Astrocyte (in vitro differentiated cells and primary cell): ENCODE data around the gene FAM228A. TPM values are rescaled to one million over a fixed set of nuclear protein-coding genes. Genes with fewer than 3 reads are reported as not detected.

Experiments
- DNase-seq: peaks from one replicate; pipeline ENCODE4 v3.0.0-alpha.2; 2010; ENCODE audit warnings: low read depth
- FAIRE-seq: peaks from 2 replicates; lab custom pipeline; 2011; peaks lifted over from hg19 to GRCh38; lab: Jason Lieb, UNC
- H2AFZ ChIP-seq: 2 replicates; pipeline ENCODE4 v1.6.0; 2012; ENCODE audit warnings: low read depth, low read length, inconsistent platforms
- H3K27ac ChIP-seq: 2 replicates; pipeline ENCODE4 v1.5.1; 2011; ENCODE audit warnings: low read depth, low read length, inconsistent platforms
- H3K27me3 ChIP-seq: 2 replicates; pipeline ENCODE4 v1.6.0; 2011; ENCODE audit warnings: low read length, inconsistent platforms; ENCODE audit not compliant: insufficient read depth
- H3K36me3 ChIP-seq: 2 replicates; pipeline ENCODE4 v1.5.1; 2011; ENCODE audit warnings: low read length, inconsistent platforms; ENCODE audit not compliant: insufficient read depth
- H3K4me1 ChIP-seq: 2 replicates; pipeline ENCODE4 v1.5.1; 2011; ENCODE audit warnings: low read length, inconsistent platforms; ENCODE audit not compliant: insufficient read depth
- H3K4me2 ChIP-seq: 2 replicates; pipeline ENCODE4 v1.6.0; 2012; ENCODE audit warnings: low read length, inconsistent platforms
- H3K4me3 ChIP-seq: 2 replicates; pipeline ENCODE4 v1.5.1; 2011; ENCODE audit warnings: low read depth, mild to moderate bottlenecking, low read length, inconsistent platforms; ENCODE audit not compliant: insufficient read depth
- H3K79me2 ChIP-seq: 2 replicates; pipeline ENCODE4 v1.6.0; 2012; ENCODE audit warnings: mild to moderate bottlenecking, low read length, inconsistent platforms; ENCODE audit not compliant: insufficient read depth
- H3K9ac ChIP-seq: 2 replicates; pipeline ENCODE4 v1.6.0; 2012; ENCODE audit warnings: mild to moderate bottlenecking, low read length, inconsistent platforms
- H3K9me3 ChIP-seq: 2 replicates; pipeline ENCODE4 v1.5.1; 2012; ENCODE audit warnings: low read depth, mild to moderate bottlenecking, low read length, inconsistent platforms; ENCODE audit not compliant: insufficient read depth
- H4K20me1 ChIP-seq: 2 replicates; pipeline ENCODE4 v1.6.0; 2012; ENCODE audit warnings: low read length, inconsistent platforms; ENCODE audit not compliant: insufficient read depth
- H3K27ac Mint-ChIP-seq: one replicate; pipeline ENCODE4 v1.8.0; 2021; ENCODE audit warnings: mild to moderate bottlenecking, mixed read lengths; ENCODE audit not compliant: unreplicated experiment
- H3K27me3 Mint-ChIP-seq: one replicate; pipeline ENCODE4 v1.8.0; 2021; ENCODE audit warnings: low read depth, mixed read lengths; ENCODE audit not compliant: unreplicated experiment
- H3K36me3 Mint-ChIP-seq: one replicate; pipeline ENCODE4 v1.8.0; 2021; ENCODE audit warnings: low read depth, mixed read lengths; ENCODE audit not compliant: unreplicated experiment
- H3K4me1 Mint-ChIP-seq: one replicate; pipeline ENCODE4 v1.8.0; 2021; ENCODE audit warnings: low read depth, mixed read lengths; ENCODE audit not compliant: unreplicated experiment
- H3K4me3 Mint-ChIP-seq: one replicate; pipeline ENCODE4 v1.8.0; 2021; ENCODE audit warnings: mild to moderate bottlenecking, moderate library complexity, mixed read lengths; ENCODE audit not compliant: unreplicated experiment
- H3K9me3 Mint-ChIP-seq: one replicate; pipeline ENCODE4 v1.8.0; 2021; ENCODE audit warnings: mild to moderate bottlenecking, mixed read lengths; ENCODE audit not compliant: unreplicated experiment
- EZH2 ChIP-seq: IDR thresholded peaks from 2 replicates; pipeline ENCODE4 v1.6.1; 2012; ENCODE audit warnings: mild to moderate bottlenecking, low read length, inconsistent platforms; ENCODE audit not compliant: insufficient read depth
- total RNA-seq: library from RNA; stranded (reverse); gene quantifications from 2 replicates; pipeline ENCODE4 v1.2.1, GENCODE V29; 2021
- TF ChIP-seq, protein P1 (sequence below): IDR thresholded peaks from 2 replicates; pipeline ENCODE4 v1.5.1; 2011; ENCODE audit warnings: low read depth, mild to moderate bottlenecking, inconsistent platforms, low read length, moderate library complexity; ENCODE audit not compliant: insufficient read depth

Gene FAM228A
- total RNA-seq, 1 donor from 2014 or later: not detected

DNA sequence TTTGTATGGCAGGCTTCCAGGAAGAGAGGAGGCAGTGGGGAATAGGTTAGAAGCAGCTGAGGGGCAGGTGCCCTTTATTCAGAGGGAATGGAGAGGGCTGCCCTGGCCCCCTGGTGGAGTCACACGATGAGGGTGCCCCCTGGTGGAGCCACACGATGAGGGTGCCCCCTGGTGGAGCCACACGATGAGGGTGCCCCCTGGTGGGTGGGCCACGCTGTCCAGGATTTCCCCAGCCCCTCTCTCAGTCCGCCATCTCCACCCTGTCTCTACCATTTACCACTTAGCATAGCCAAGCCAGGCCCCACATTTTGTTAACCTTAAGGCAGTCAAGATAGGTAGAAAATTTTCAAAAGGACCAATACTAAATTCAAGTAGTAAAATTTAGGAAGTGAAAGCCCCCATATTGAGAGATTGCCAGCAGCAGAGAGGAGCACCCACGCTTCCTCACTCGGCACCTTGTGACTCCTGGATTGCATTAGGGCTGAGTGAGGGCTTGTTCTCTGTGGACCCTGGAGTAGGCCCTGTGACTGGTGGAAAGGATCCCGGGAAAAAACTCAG lies 10.4 kb upstream of the FAM228A start:
- no peak overlapping the region for H3K27ac Mint-ChIP-seq
- Histone ChIP-seq H3K4me3 (no peak overlapping the region), H4K20me1 (no peaks in the 10 kb centered on the region), H3K9ac (no peak overlapping the region), H3K36me3 (no peaks in the 10 kb centered on the region), H3K4me1 (no peaks in the 10 kb centered on the region), H2AFZ (no peak overlapping the region), H3K4me2 (no peak overlapping the region), H3K27ac (no peak overlapping the region), H3K79me2 (no peaks in the 10 kb centered on the region), H3K9me3 (no peaks in the 10 kb centered on the region), H3K27me3 (no peaks in the 10 kb centered on the region)
- FAIRE-seq (no peak), DNase-seq (no peak)
- peaks cover 8% of the 10 kb centered on the region for H3K36me3 Mint-ChIP-seq
- H3K4me3 Mint-ChIP-seq: no peak overlapping the region
- H3K27me3 Mint-ChIP-seq: peaks cover 8% of the 10 kb centered on the region
- H3K4me1 Mint-ChIP-seq: peaks cover 12% of the 10 kb centered on the region
- no peak for TF ChIP-seq EZH2
- TF ChIP-seq, protein P1, sequence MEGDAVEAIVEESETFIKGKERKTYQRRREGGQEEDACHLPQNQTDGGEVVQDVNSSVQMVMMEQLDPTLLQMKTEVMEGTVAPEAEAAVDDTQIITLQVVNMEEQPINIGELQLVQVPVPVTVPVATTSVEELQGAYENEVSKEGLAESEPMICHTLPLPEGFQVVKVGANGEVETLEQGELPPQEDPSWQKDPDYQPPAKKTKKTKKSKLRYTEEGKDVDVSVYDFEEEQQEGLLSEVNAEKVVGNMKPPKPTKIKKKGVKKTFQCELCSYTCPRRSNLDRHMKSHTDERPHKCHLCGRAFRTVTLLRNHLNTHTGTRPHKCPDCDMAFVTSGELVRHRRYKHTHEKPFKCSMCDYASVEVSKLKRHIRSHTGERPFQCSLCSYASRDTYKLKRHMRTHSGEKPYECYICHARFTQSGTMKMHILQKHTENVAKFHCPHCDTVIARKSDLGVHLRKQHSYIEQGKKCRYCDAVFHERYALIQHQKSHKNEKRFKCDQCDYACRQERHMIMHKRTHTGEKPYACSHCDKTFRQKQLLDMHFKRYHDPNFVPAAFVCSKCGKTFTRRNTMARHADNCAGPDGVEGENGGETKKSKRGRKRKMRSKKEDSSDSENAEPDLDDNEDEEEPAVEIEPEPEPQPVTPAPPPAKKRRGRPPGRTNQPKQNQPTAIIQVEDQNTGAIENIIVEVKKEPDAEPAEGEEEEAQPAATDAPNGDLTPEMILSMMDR: peak; percentile 25
- peaks cover 10% of the 10 kb centered on the region for H3K9me3 Mint-ChIP-seq

DNA sequence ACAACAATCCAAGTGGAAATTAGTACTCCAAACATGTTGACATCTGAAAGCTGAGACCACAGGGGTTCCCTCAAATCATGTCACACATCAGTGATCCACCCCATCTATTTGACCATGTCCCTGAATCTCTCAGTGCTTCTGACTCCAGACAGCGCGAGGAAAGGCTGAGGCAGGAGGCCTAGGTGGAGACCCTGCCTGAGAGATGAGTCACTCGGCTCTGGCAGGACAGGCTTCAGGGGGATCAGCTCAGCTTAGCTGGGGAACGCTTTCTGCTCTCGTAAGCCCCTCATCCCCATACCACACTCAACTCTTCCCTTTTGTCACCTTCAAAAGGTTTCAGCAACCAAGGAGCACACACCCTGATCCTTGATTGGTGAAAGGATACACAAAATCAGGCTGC lies 5.8 kb upstream of the FAM228A start:
- H3K4me3 Mint-ChIP-seq: no peak overlapping the region
- peaks cover 12% of the 10 kb centered on the region for H3K4me1 Mint-ChIP-seq
- no peak overlapping the region for H3K27ac Mint-ChIP-seq
- no peaks in the 10 kb centered on the region for H3K36me3 ChIP-seq
- no peak for TF ChIP-seq EZH2
- TF ChIP-seq, protein P1: no peak
- H3K36me3 Mint-ChIP-seq: peaks cover 2% of the 10 kb centered on the region
- no peaks in the 10 kb centered on the region for H3K9me3 ChIP-seq
- H3K79me2 ChIP-seq: no peaks in the 10 kb centered on the region
- DNase-seq: no peak
- no peak overlapping the region for H3K4me3 ChIP-seq
- H3K27me3 Mint-ChIP-seq: peaks cover 8% of the 10 kb centered on the region
- H4K20me1 ChIP-seq: no peaks in the 10 kb centered on the region
- no peak overlapping the region for H3K9ac ChIP-seq
- no peak for FAIRE-seq
- no peak overlapping the region for H3K27ac ChIP-seq
- H2AFZ ChIP-seq: no peak overlapping the region
- peaks cover 4% of the 10 kb centered on the region for H3K9me3 Mint-ChIP-seq
- no peaks in the 10 kb centered on the region for H3K4me1 ChIP-seq
- H3K4me2 ChIP-seq: no peak overlapping the region
- no peaks in the 10 kb centered on the region for H3K27me3 ChIP-seq

DNA sequence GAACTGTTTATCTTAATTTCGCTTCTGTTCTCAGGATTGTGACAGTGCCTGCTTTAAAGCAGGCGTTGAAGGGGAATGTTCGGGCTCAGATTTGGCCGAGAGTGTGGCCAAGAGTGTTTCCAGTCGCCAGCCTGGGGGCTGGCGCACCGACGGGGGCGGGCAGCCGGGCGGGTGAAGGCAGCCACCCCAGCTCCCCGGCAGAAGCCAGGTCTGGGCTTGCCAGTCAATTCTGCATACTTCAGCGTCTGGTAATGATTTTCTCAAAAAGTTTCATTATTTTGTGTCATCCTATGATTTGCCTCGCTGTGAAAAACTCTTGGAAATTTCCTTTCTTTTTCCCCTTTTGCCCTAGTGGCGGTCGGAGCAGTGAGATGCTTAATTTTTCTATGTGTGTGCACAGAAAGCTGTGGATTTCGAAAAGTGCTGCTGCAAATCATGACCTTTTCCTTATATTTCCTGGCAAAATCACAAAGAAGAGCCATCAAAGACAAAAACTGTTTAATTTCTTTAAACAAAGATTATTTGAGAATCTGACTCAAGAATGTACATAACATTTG lies 856 bp downstream of the FAM228A start:
- Mint-ChIP-seq H3K4me1 (no peaks in the 10 kb centered on the region), H3K4me3 (no peak overlapping the region), H3K27ac (no peak overlapping the region), H3K27me3 (peaks cover 6% of the 10 kb centered on the region), H3K9me3 (peaks cover 2% of the 10 kb centered on the region), H3K36me3 (peaks cover 2% of the 10 kb centered on the region)
- Histone ChIP-seq H3K36me3 (no peaks in the 10 kb centered on the region), H3K27me3 (no peaks in the 10 kb centered on the region), H3K4me2 (no peak overlapping the region), H3K27ac (no peak overlapping the region), H3K4me1 (no peaks in the 10 kb centered on the region), H4K20me1 (no peaks in the 10 kb centered on the region), H3K9me3 (no peaks in the 10 kb centered on the region), H3K4me3 (no peak overlapping the region), H3K79me2 (no peaks in the 10 kb centered on the region), H2AFZ (no peak overlapping the region), H3K9ac (no peak overlapping the region)
- DNase-seq: no peak
- FAIRE-seq: no peak
- TF ChIP-seq EZH2: no peak
- TF ChIP-seq, protein P1: no peak
